Testis (tissue), 3 donors: ENCODE data around the gene FRYL. TPM values are rescaled to one million over a fixed set of nuclear protein-coding genes. Genes with fewer than 3 reads are reported as not detected.

Experiments
- DNase-seq: peaks from one replicate; pipeline ENCODE4 v3.0.0-alpha.2; 2019
- H3K27ac ChIP-seq, 2 donors: fragments of 200-600 bp; sonication (generic); one replicate each; pipeline ENCODE4 v1.5.1; 2019
- H3K27me3 ChIP-seq: fragments of 200-600 bp; sonication (generic); one replicate; pipeline ENCODE4 v1.5.1; 2019
- H3K36me3 ChIP-seq: fragments of 200-600 bp; sonication (generic); one replicate; pipeline ENCODE4 v1.5.1; 2017; ENCODE audit warnings: low read depth; ENCODE audit errors: missing control alignments
- H3K4me1 ChIP-seq: fragments of 200-600 bp; sonication (generic); one replicate; pipeline ENCODE4 v1.5.1; 2019
- H3K4me3 ChIP-seq, 2 donors: fragments of 200-600 bp; sonication (generic); one replicate each; pipeline ENCODE4 v1.5.1; 2017 to 2019
- H3K9me3 ChIP-seq: fragments of 200-600 bp; sonication (generic); one replicate; pipeline ENCODE4 v1.5.1; 2017
- CTCF ChIP-seq, 3 experiments: fragments of 450-650 bp in 2 of 3; fragments of 200-600 bp in 1 of 3; sonication (generic) in 1 of 3; IDR thresholded peaks; one replicate each; pipeline ENCODE4 v1.5.1; 2016 to 2019; ENCODE audit warnings: antibody characterized with exemption in 3 of 3, mild to moderate bottlenecking in 2 of 3, moderate library complexity in 1 of 3
- POLR2A ChIP-seq: fragments of 450-650 bp; IDR thresholded peaks from one replicate; pipeline ENCODE4 v1.6.1; 2017; ENCODE audit warnings: antibody characterized with exemption, mild to moderate bottlenecking, moderate library complexity
- WGBS, 2 donors: methylation state at CpG; one replicate each; pipeline ENCODE4 v1.1.5; 2018; 5-methylcytosine and 5-hydroxymethylcytosine counted together
- intact Hi-C: fragments of 100-400 bp; cut with DNase I; formaldehyde crosslinking; loops from one replicate; pipeline ENCODE4 v1.15.1; 2023; ENCODE audit warnings: low total_unique reads
- polyA plus RNA-seq: library from polyadenylated mRNA; stranded (reverse); fragments of 350-450 nt; fragmentation: Illumina TruSeq; extraction: RNeasy Lipid Tissue Mini Kit (QIAGEN cat#74804); gene quantifications from one replicate; pipeline ENCODE4 v1.2.3, GENCODE V29; 2014; ENCODE audit warnings: low read depth, low replicate concordance; ENCODE audit not compliant: insufficient read depth
- total RNA-seq, 2 donors: library from RNA; depleted of rRNA; stranded (reverse); fragments of >200 nt; gene quantifications; one replicate each; pipeline ENCODE4 v1.2.3, GENCODE V29; 2016

The FRYL gene
- total and polyA plus RNA-seq, 3 donors from 2014 or later = 22.5 to 70.6 (median 55.0) TPM

- Histone ChIP-seq H3K4me3 (no peak overlapping the region), H3K27me3 (no peaks in the 10 kb centered on the region), H3K4me1 (no peaks in the 10 kb centered on the region), H3K27ac (no peak overlapping the region), H3K9me3 (no peaks in the 10 kb centered on the region), H3K36me3 (no peaks in the 10 kb centered on the region)
- no peak for DNase-seq
- intact Hi-C loops = no loop called here
- WGBS, 2 donors = 79 to 83% methylated on average over 4 of the region's 4 CpGs
- TF ChIP-seq POLR2A (no peak), CTCF (IDR thresholded peaks at IDR 0.05) (no peak)
These were observed 286.5 kb downstream of the FRYL start for GRCh38 chr4:48493452-48494100.

DNA sequence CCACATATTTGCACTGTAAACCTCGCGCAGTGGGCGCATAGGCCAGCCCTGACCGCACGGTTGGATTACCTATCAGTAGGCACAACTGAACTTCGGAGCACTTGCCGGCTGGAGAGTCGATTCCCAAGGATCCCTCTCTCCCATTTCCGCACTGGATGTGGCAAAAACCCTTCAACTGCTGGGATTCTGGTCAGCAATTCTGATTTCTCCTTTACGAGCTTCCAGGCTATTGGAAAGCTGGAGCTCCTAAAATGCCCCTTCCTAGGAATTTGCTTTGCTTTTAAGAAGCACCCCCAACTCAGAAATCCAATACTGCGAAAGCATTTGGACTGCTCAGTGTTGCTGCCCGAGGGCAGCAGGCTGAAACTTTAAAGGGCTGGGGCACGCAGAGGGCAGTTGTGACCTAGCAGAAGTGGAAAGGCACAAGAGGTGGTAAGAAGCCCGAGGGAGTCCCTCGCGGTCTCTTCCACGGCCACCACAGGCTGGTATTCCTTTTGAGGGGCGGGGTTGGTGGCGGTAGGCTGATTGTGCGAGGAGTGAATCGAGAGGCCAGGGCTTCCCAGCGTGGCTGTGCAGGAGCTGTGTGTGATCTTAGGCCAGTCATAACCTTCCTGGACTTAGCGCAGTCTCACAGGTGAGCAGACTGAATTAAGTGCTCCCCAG, 288.4 kb downstream of the FRYL start:
- TF ChIP-seq POLR2A = no peak
- TF ChIP-seq CTCF (IDR thresholded peaks at IDR 0.05) = no peak
- intact Hi-C loops = no loop called here
- no peaks in the 10 kb centered on the region for H3K36me3 ChIP-seq
- no peaks in the 10 kb centered on the region for H3K9me3 ChIP-seq
- WGBS, 2 donors = 53 to 56% methylated on average over 22 to 23 of the region's 23 CpGs
- no peak for DNase-seq
- no peaks in the 10 kb centered on the region for H3K27me3 ChIP-seq
- H3K4me1 ChIP-seq = no peaks in the 10 kb centered on the region
- H3K4me3 ChIP-seq = peak overlapping the region; percentile 24 to 37
- H3K27ac ChIP-seq = no peak overlapping the region

- no peaks in the 10 kb centered on the region for H3K27me3 ChIP-seq
- H3K36me3 ChIP-seq = no peaks in the 10 kb centered on the region
- 10 to 19% methylated on average over 11 to 83 of the region's 104 CpGs for WGBS, 2 donors
- intact Hi-C loops = no loop called here
- no peaks in the 10 kb centered on the region for H3K9me3 ChIP-seq
- no peaks in the 10 kb centered on the region for H3K4me1 ChIP-seq
- DNase-seq = peak; percentile 20
- TF ChIP-seq POLR2A (no peak), CTCF (IDR thresholded peaks at IDR 0.05) (no peak)
- H3K4me3 ChIP-seq = peak overlapping the region; percentile 24 to 37
- no peak overlapping the region for H3K27ac ChIP-seq
These were observed 289.2 kb downstream of the FRYL start for GRCh38 chr4:48490680-48491513.

DNA sequence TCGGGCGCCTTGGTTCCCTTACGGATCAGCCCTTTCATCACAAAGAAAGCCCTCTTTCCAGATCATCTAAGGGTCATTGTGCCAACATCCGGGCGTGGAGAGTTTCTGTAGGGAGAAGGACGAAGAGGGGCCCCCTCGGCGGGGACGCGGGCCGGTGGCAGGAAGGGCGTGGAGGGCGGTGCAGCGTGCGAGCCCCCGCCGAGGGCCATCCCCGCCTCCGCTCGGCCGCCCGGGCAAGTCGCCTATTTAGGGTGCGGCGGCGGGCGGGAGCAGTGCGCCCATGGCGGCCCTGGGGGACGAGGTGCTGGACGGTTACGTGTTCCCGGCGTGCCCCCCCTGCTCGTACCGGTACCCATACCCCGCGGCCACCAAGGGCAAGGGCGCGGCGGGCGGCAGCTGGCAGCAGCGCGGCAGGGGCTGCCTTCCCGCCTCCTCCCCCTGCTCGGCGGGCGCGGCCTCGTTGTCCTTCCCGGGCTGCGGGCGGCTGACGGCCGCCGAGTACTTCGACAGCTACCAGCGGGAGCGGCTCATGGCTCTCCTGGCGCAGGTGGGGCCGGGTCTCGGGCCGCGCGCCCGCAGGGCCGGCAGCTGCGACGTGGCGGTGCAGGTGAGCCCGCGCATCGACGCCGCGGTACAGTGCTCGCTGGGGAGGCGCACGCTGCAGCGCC, 289.9 kb downstream of the FRYL start, which contains the start of gene ZAR1:
Gene ZAR1, plus strand, starts transcription at position 241 of the 668 bp plus-strand sequence. Its CDS starts 40 bp downstream, at position 281.
- peak within 1 kb of the TSS; percentile 37 to 43 for H3K4me3 ChIP-seq
- no peak for DNase-seq

More for the DNA sequence above, 289.9 kb downstream of the FRYL start, which contains the start of gene ZAR1:
- no peaks in the 10 kb centered on the region for H3K9me3 ChIP-seq
- 6 to 7% methylated on average over 6 to 44 of the region's 80 CpGs for WGBS, 2 donors
- no peaks in the 10 kb centered on the region for H3K36me3 ChIP-seq
- intact Hi-C loops = no loop called here
- TF ChIP-seq CTCF (IDR thresholded peaks at IDR 0.05) = no peak
- no peak for TF ChIP-seq POLR2A
- H3K4me1 ChIP-seq = no peaks in the 10 kb centered on the region
- no peak within 1 kb of the TSS for H3K27ac ChIP-seq
- no peaks in the 10 kb centered on the region for H3K27me3 ChIP-seq
